ENCODE data around the gene PTPRK.
"Not testable (repeated sequence)": the region's sequence is repeated elsewhere in the genome, so short reads cannot be mapped to it uniquely, and the experiment has no call there.

The PTPRK gene

GRCh38 chr6:128452713-128453112, 67.7 kb downstream of the PTPRK start:
- Histone ChIP-seq H3K4me3 (ENCODE audit: low read length) (no peak overlapping the region), H3K27ac (ENCODE audit: low read depth, low read length) (no peak overlapping the region), H3K9ac (ENCODE audit: low read length) (no peak overlapping the region), H3K36me3 (ENCODE audit: control insufficient read depth, insufficient read depth, low read length) (no peaks in the 10 kb centered on the region), H3K27me3 (ENCODE audit: control insufficient read depth, insufficient read depth, low read length) (no peaks in the 10 kb centered on the region), H3K4me1 (ENCODE audit: control insufficient read depth, insufficient read depth, low read length) (no peaks in the 10 kb centered on the region)

GRCh38 chr6:128446497-128446896, 73.9 kb downstream of the PTPRK start:
- H3K4me1 ChIP-seq (ENCODE audit: control insufficient read depth, insufficient read depth, low read length) = peaks cover 5% of the 10 kb centered on the region
- no peak overlapping the region for H3K4me3 ChIP-seq (ENCODE audit: low read length)
- H3K27me3 ChIP-seq (ENCODE audit: control insufficient read depth, insufficient read depth, low read length) = no peaks in the 10 kb centered on the region
- H3K9ac ChIP-seq (ENCODE audit: low read length) = no peak overlapping the region
- no peak overlapping the region for H3K27ac ChIP-seq (ENCODE audit: low read depth, low read length)
- H3K36me3 ChIP-seq (ENCODE audit: control insufficient read depth, insufficient read depth, low read length) = no peaks in the 10 kb centered on the region

DNA sequence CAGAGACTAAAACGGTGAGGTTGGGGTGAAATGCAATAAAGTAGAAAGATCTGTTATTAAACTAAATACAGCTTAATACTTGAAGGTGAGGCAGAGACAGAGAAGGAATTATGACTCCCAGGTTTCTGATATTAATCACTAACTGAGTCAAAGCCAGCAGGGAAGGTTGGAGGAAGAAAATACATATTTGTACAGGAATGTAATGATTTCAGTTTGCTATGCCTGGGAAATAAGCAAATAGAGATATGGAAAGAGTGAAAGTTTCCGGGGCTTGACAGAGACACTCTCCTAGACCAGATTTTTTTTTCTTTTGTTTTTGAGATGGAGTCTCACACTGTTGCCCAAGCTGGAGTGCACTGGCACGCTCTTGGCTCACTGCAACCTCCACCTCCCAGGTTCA, 76.8 kb downstream of the PTPRK start:
- Histone ChIP-seq H3K27ac (ENCODE audit: low read depth, low read length) (no peak overlapping the region), H3K4me3 (ENCODE audit: low read length) (no peak overlapping the region)

DNA sequence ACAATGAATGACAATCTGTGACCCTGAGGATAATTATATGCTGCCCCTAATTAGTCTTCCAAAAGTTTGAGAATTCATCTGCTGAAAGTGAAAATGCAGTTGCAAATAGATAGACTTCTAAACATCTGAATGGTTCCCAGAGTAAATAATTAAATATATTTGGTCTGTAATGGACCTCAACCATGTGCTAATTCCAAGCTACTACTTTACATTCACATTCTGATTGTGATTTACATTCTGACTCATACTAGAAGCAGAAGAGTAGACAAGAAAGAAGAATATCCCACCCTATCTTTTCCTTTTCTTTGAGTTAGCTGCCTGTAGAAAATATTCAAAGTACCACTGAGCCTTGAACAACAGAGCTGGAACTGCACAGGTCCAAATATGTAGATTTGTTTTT, 80.8 kb downstream of the PTPRK start:
- no peaks in the 10 kb centered on the region for H3K36me3 ChIP-seq (ENCODE audit: control insufficient read depth, insufficient read depth, low read length)
- peaks cover 4% of the 10 kb centered on the region for H3K4me1 ChIP-seq (ENCODE audit: control insufficient read depth, insufficient read depth, low read length)
- no peak overlapping the region for H3K9ac ChIP-seq (ENCODE audit: low read length)
- H3K27ac ChIP-seq (ENCODE audit: low read depth, low read length) = no peak overlapping the region
- no peaks in the 10 kb centered on the region for H3K27me3 ChIP-seq (ENCODE audit: control insufficient read depth, insufficient read depth, low read length)
- H3K4me3 ChIP-seq (ENCODE audit: low read length) = no peak overlapping the region

More for the DNA sequence above, 76.8 kb downstream of the PTPRK start:
- H3K27me3 ChIP-seq (ENCODE audit: control insufficient read depth, insufficient read depth, low read length) = no peaks in the 10 kb centered on the region
- H3K36me3 ChIP-seq (ENCODE audit: control insufficient read depth, insufficient read depth, low read length) = no peaks in the 10 kb centered on the region
- no peak overlapping the region for H3K9ac ChIP-seq (ENCODE audit: low read length)
- peaks cover 5% of the 10 kb centered on the region for H3K4me1 ChIP-seq (ENCODE audit: control insufficient read depth, insufficient read depth, low read length)

DNA sequence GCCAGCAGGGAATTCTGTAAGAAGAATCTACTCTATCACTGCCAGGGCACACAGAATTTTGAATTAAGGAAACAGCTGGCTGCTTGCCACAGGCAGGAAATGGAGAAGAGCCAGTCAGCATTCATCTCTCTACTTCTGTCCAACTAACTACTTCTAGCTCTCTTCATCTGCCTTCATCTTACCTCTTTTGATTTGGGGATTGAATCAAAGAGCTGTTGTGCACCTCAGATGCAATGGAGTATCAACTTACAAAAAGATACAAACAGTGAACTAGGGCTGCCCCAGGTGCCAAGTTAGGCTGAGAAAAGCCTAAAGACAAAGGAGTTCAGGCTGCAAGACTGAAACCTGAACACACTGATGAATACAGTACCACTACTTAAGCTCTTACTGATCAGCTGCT, 82.0 kb downstream of the PTPRK start:
- Histone ChIP-seq H3K9ac (ENCODE audit: low read length) (no peak overlapping the region), H3K27ac (ENCODE audit: low read depth, low read length) (no peak overlapping the region), H3K4me3 (ENCODE audit: low read length) (no peak overlapping the region), H3K27me3 (ENCODE audit: control insufficient read depth, insufficient read depth, low read length) (no peaks in the 10 kb centered on the region), H3K4me1 (ENCODE audit: control insufficient read depth, insufficient read depth, low read length) (no peaks in the 10 kb centered on the region), H3K36me3 (ENCODE audit: control insufficient read depth, insufficient read depth, low read length) (no peaks in the 10 kb centered on the region)

- Histone ChIP-seq H3K4me1 (ENCODE audit: control insufficient read depth, insufficient read depth, low read length) (no peaks in the 10 kb centered on the region), H3K4me3 (ENCODE audit: low read length) (no peak overlapping the region)
Measured at GRCh38 chr6:128437685-128438084, 82.7 kb downstream of the PTPRK start.

DNA sequence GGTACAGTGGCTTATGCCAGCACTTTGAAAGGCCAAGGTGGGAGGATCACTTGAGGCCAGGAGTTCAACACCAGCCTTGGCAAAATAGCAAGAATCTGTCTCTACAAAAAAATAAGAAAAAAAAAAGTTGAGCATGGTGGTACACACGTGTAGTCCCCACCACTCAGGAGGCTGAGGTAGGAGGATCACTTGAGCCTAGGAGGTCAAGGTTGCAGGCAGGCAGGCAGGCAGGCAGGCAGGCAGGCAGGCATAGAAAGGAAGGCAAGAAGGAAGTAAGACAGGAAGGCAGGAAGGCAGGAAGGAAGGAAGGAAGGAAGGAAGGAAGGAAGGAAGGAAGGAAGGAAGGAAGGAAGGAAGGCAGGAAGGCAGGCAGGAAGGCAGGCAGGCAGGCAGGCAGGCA, 85.6 kb downstream of the PTPRK start:
- not testable (repeated sequence) for H3K4me3 ChIP-seq (ENCODE audit: low read length); H3K9ac ChIP-seq (ENCODE audit: low read length); H3K4me1 ChIP-seq (ENCODE audit: control insufficient read depth, insufficient read depth, low read length); H3K27me3 ChIP-seq (ENCODE audit: control insufficient read depth, insufficient read depth, low read length); H3K27ac ChIP-seq (ENCODE audit: low read depth, low read length); H3K36me3 ChIP-seq (ENCODE audit: control insufficient read depth, insufficient read depth, low read length)

More at GRCh38 chr6:128437685-128438084, 82.7 kb downstream of the PTPRK start:
- H3K9ac ChIP-seq (ENCODE audit: low read length) = no peak overlapping the region
- no peaks in the 10 kb centered on the region for H3K27me3 ChIP-seq (ENCODE audit: control insufficient read depth, insufficient read depth, low read length)
- H3K27ac ChIP-seq (ENCODE audit: low read depth, low read length) = no peak overlapping the region
- H3K36me3 ChIP-seq (ENCODE audit: control insufficient read depth, insufficient read depth, low read length) = no peaks in the 10 kb centered on the region

DNA sequence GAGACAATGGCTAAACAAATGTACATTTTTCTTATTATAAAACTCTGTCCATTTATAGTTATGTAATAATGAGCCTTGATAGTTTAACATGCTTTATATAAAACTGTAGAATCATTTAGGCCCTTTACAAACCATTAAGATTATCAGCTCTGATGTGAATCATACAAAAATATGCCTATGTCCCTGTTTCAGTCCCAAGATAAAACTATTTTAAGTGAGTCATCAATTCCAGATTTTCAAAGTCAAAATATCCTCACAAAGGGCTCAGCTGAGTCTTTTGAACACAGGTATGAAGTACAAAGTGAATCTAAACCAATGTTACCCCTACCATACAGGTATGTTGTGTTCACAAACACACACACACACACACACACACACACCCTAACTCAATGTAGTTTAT, 88.0 kb downstream of the PTPRK start:
- Histone ChIP-seq H3K27ac (ENCODE audit: low read depth, low read length) (no peak overlapping the region), H3K4me3 (ENCODE audit: low read length) (no peak overlapping the region), H3K9ac (ENCODE audit: low read length) (no peak overlapping the region)

DNA sequence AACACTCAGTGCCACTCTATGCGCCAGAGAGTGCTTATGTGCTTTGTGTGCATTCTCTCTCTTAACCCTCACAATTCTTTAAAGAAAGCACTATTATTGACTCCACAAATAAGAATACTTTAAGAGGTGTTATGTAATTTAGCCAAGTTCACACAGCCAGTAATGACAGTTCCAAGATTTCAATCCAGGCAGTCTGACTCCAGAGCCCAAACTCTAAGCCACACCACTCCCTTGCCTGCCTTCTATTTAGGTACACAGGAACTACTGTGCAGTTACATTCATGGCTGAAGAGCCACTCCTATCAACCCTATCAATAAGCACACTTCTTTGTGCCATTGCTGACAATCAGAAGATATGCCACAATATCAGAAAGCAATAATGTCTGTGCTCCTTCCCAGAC, 93.3 kb downstream of the PTPRK start:
- H3K9ac ChIP-seq (ENCODE audit: low read length) = no peak overlapping the region
- H3K4me3 ChIP-seq (ENCODE audit: low read length) = no peak overlapping the region
- H3K27ac ChIP-seq (ENCODE audit: low read depth, low read length) = no peak overlapping the region
- H3K27me3 ChIP-seq (ENCODE audit: control insufficient read depth, insufficient read depth, low read length) = no peaks in the 10 kb centered on the region
- H3K36me3 ChIP-seq (ENCODE audit: control insufficient read depth, insufficient read depth, low read length) = no peaks in the 10 kb centered on the region
- H3K4me1 ChIP-seq (ENCODE audit: control insufficient read depth, insufficient read depth, low read length) = no peaks in the 10 kb centered on the region

More for the DNA sequence above, 88.0 kb downstream of the PTPRK start:
- Histone ChIP-seq H3K36me3 (ENCODE audit: control insufficient read depth, insufficient read depth, low read length) (no peaks in the 10 kb centered on the region), H3K27me3 (ENCODE audit: control insufficient read depth, insufficient read depth, low read length) (no peaks in the 10 kb centered on the region), H3K4me1 (ENCODE audit: control insufficient read depth, insufficient read depth, low read length) (no peaks in the 10 kb centered on the region)

DNA sequence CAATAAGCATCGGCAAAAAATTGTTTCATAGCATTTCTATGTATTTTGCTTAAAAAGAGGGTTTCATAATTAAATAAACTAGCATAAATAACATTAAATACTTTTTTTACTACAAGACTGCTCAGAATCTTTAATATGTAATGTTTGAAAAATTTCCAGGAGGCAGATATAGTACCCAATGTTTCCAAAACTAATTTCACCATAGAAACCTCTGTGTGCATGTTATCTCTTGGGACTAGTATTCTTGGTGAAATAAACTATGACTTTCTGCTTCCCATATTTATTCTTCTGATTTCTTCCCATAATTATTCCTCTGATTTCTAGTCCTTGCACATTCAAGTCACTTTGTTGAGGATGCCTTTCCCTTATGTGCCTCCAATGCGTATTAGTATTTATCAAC, 94.5 kb downstream of the PTPRK start:
- no peaks in the 10 kb centered on the region for H3K4me1 ChIP-seq (ENCODE audit: control insufficient read depth, insufficient read depth, low read length)
- no peak overlapping the region for H3K27ac ChIP-seq (ENCODE audit: low read depth, low read length)
- no peak overlapping the region for H3K4me3 ChIP-seq (ENCODE audit: low read length)
- H3K36me3 ChIP-seq (ENCODE audit: control insufficient read depth, insufficient read depth, low read length) = no peaks in the 10 kb centered on the region
- H3K9ac ChIP-seq (ENCODE audit: low read length) = no peak overlapping the region
- no peaks in the 10 kb centered on the region for H3K27me3 ChIP-seq (ENCODE audit: control insufficient read depth, insufficient read depth, low read length)

DNA sequence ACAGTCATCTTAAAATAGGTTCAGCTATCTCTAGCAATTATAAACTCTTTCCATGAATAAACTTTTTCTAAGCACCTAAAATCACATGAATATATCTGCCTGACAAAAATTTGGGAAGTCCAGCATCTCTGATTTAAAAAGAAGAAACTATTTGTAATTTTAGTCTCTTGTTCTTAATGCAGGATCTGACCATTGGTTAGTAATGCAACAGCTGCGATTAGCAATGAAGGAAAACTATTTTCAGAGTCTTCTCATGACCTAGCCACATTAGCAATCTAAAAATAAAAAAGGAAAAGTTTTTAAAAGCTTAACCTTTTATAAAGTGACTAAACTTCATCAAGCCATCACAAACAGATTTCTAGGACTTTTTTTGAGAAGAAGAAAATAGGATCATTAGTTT, 97.5 kb downstream of the PTPRK start:
- Histone ChIP-seq H3K27ac (ENCODE audit: low read depth, low read length) (no peak overlapping the region), H3K4me3 (ENCODE audit: low read length) (no peak overlapping the region), H3K9ac (ENCODE audit: low read length) (no peak overlapping the region), H3K36me3 (ENCODE audit: control insufficient read depth, insufficient read depth, low read length) (no peaks in the 10 kb centered on the region), H3K4me1 (ENCODE audit: control insufficient read depth, insufficient read depth, low read length) (no peaks in the 10 kb centered on the region), H3K27me3 (ENCODE audit: control insufficient read depth, insufficient read depth, low read length) (no peaks in the 10 kb centered on the region)

GRCh38 chr6:128422200-128422599, 98.2 kb downstream of the PTPRK start:
- Histone ChIP-seq H3K9ac (ENCODE audit: low read length) (no peak overlapping the region), H3K4me1 (ENCODE audit: control insufficient read depth, insufficient read depth, low read length) (peaks cover 3% of the 10 kb centered on the region), H3K4me3 (ENCODE audit: low read length) (no peak overlapping the region), H3K36me3 (ENCODE audit: control insufficient read depth, insufficient read depth, low read length) (no peaks in the 10 kb centered on the region), H3K27ac (ENCODE audit: low read depth, low read length) (no peak overlapping the region), H3K27me3 (ENCODE audit: control insufficient read depth, insufficient read depth, low read length) (no peaks in the 10 kb centered on the region)

GRCh38 chr6:128421788-128422187, 98.6 kb downstream of the PTPRK start:
- H3K27ac ChIP-seq (ENCODE audit: low read depth, low read length) = no peak overlapping the region
- no peaks in the 10 kb centered on the region for H3K36me3 ChIP-seq (ENCODE audit: control insufficient read depth, insufficient read depth, low read length)
- H3K9ac ChIP-seq (ENCODE audit: low read length) = no peak overlapping the region
- no peaks in the 10 kb centered on the region for H3K27me3 ChIP-seq (ENCODE audit: control insufficient read depth, insufficient read depth, low read length)
- H3K4me3 ChIP-seq (ENCODE audit: low read length) = no peak overlapping the region
- H3K4me1 ChIP-seq (ENCODE audit: control insufficient read depth, insufficient read depth, low read length) = peaks cover 3% of the 10 kb centered on the region
